ENCODE results near the gene TSEN54.
"Not testable (repeated sequence)": the region's sequence is repeated elsewhere in the genome, so short reads cannot be mapped to it uniquely, and the experiment has no call there.

TSEN54 gene

DNA sequence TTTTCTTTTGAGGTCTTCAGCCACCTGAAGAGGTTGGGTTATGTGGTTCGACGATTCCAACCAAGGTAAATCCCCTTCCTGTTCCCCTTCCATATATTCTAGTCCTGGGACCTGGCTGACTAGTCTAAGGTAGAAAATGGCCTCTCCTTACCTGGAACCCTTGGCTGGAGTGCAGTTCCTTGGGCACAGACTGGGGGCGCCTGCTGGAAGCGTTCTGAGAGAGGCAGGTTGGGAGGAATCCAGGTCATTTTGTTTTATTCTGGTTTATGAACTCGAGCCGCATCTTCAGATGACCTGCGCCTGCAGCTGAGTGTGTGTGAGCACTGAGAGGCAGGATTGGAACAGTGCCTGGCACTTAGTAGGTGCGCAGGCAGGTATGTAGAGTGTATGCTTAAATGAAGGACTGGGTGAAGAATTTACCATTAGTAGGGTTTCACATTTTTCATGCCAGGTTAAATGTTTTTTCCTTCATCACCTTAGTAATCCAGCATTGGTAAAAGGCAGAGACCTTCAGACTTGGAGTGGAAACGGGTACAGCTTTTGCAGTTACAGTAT, 2.7 kb downstream of the TSEN54 start:
- DNase-seq = no peak

- not testable (repeated sequence) for DNase-seq
These were observed 4.1 kb downstream of the TSEN54 start for GRCh38 chr17:75520413-75520812.

GRCh38 chr17:75521290-75521689, 5.0 kb downstream of the TSEN54 start:
- DNase-seq = no peak

GRCh38 chr17:75521951-75522727, 5.8 kb downstream of the TSEN54 start:
- no peak for DNase-seq

GRCh38 chr17:75523647-75524046, 7.3 kb downstream of the TSEN54 start:
- no peak for DNase-seq

- DNase-seq = no peak
These were observed 8.1 kb downstream of the TSEN54 start for GRCh38 chr17:75524269-75524969.

DNA sequence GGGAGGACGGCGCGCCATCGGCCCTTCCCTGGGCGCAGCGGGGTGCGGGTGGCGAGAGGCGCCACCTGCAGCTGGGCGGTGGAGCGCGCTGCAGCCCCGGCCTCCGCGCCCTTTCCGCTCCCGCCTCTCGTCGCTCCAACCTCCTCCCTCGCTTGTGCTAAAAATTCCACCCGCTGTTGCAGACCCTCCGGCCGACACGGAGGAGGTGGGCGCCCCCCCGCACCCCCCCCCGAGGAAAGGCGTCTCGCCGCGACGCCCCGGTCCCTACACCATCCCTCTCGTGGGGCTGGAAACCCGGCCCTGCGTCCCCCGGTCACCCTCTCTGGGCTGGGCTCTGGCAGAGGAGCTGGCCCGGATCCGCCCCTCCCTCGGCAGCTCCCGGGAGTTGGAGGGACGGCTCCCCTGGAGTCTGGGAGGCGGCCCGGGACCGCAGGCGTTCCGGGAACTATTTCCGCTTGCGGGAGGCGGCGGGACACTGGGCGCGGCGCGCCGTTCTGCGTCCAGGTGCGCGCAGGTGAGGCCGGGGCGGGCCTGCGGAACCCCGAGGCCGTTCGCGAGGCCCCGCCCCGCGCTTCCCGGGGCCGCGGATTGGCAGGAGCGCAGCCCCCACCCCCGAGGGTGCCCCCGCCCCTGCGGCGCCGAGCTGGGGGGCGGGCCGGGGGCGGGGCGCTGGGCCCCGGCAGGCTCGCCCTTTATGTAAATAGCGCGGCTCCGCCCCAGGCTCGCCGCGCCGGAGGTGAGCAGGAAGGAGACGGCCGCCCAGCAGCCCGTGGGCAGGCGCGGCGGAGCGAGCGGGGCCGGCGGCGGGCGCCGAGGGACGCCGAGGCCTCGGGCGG, 8.9 kb downstream of the TSEN54 start, which contains the start of gene LLGL2:
Gene LLGL2 (plus strand): TSS at position 728 of the 836 bp plus-strand sequence. CDS start 17,730 bp downstream, outside the sequence.
- peak; percentile 99 for DNase-seq

- DNase-seq = peak; percentile 50
These were observed 9.7 kb downstream of the TSEN54 start for GRCh38 chr17:75525806-75526554.

- DNase-seq = no peak
These were observed 10.4 kb downstream of the TSEN54 start for GRCh38 chr17:75526555-75527270.

- DNase-seq = no peak
These were observed 14.8 kb downstream of the TSEN54 start for GRCh38 chr17:75530837-75531720.

DNA sequence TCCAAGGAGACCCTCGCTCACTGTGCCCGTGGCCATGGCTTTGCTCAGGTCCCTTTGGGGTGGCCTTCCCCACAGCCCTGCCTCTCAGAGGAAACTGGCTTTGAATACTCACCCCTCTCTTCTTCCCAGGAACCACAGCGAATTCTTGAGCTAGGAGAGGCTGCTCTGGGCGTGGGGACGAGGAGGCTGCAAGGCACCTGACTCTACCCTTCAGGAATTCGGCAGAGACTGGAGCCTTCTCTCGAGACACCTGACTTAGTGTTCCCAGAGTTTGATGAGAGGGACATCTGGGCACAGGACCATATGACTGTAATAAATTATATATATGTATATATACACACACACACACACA, 15.4 kb downstream of the TSEN54 start:
- no peak for DNase-seq

GRCh38 chr17:75535119-75535537, 18.8 kb downstream of the TSEN54 start:
- no peak for DNase-seq

DNA sequence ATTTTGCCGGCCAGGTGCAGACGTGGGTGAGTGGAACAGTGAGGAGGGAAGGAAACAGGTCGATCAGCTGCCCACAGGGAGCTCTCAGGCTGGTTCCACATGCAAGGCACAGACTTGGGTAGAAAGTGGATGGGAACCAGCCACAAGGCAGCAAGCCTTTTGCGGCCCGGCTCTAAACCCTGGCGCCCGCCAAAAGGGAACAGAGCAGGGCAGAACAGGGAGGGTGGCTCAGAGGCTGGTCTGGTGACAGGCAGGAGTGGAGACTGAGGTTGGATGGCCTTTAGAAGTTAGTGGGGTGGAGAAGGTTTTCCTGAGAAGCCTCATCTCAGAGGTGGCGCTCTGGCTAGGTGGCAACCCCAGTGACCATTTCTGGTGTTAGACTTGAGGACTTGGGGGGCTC, 19.5 kb downstream of the TSEN54 start:
- no peak for DNase-seq

DNA sequence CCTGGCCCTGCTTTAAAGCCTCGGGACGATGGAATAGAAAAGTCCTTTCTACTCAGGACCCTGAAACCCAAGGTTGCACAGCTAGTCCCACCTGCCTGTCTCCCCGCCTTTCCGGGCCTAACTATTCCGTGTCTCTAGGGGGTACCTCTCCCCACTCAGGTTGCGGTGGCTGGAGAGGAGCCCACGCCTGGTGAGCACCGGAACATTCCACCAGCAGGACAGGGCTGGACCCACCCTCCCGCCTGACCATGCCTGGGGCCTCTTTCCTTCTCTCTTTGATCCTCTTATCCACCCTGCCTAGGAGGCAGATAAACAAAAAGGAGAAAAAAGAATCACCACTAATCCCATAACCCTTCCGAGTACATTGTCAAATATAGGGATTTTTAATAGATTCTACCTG, 20.0 kb downstream of the TSEN54 start:
- no peak for DNase-seq

DNA sequence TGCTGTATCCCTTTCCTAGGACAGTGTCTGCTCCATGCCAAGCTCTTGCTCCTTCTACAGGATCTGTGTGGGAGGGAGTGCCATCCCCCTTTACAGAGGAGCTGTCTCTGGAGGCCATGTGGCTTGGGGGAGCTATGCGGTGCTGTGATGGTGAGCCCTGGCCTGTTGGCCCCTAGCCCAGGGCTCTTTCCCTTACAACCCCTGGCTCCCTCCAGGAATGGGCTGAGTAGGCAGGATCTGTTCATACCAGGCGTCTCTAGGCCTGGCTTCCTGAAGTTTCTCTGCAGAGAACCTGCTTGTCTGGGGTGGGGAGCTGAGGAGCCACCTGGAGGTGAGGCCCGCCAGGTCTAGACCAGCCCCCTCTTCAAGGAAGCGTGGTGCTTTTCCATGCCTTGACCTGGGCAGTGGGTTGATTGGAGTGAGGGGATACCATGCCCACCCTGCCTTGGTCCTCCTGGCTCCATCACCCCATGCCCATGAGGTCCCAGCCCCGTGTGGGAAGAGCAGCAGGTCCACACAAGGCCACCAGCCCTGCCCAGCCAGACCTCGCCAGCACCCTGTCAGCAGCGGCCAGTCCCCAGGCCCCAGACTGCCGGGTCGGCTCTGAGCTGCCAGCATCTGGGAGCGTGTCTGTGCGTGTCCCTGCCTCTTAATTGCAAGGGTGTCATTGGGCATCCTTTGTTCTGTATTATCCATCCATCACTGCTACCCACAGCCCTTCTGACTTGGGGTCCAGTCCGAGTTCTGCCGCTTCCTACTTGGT, 23.8 kb downstream of the TSEN54 start:
- no peak for DNase-seq

DNA sequence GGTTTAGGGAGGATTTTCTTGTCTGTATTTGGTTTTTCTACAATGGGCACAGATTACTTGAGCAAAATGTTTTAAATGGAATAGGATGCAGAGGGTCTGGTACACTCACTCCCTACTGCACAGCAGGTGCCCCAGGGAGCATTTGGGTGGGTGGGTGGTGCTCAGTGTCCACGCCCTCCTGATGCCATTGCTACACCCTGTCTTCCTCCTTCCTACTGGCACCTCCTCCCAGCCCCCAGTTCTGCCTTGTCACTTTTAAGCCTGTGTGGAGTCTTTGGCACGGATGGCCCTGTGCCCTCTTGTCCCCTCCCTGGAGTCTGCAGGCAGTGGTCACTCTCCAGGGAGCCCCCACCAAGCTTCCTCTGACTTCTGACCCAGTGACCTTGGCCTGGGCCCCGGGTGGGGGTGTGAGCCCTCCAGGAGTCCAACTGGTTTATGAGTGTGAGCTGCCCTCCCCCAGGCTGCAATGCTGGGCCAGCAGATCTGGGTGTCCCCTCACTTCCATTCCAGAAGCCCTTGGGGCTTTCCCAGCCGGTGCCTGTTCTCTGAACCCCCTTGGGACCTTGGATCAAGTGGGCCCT, 24.7 kb downstream of the TSEN54 start:
- no peak for DNase-seq

DNA sequence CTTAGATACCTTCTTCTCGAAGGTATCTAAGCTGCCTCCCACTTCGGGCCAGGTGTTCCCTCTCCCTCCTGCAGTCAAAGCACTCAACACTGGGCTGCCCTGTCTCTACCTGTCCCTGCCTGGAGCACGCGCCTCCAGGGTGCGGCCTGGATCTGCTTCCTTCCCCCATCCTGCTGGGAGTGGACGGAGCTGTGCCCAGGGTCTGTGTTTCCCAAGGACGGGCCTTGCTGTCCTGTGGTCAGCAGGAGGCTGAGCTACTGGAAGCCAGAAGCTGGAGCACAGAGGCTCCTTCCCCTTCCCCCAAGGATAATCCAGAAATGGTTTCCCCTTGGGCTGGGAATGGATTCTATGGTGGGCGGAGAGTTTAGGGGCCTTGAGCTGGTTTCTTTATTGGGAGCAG, 25.9 kb downstream of the TSEN54 start:
- DNase-seq = no peak

DNA sequence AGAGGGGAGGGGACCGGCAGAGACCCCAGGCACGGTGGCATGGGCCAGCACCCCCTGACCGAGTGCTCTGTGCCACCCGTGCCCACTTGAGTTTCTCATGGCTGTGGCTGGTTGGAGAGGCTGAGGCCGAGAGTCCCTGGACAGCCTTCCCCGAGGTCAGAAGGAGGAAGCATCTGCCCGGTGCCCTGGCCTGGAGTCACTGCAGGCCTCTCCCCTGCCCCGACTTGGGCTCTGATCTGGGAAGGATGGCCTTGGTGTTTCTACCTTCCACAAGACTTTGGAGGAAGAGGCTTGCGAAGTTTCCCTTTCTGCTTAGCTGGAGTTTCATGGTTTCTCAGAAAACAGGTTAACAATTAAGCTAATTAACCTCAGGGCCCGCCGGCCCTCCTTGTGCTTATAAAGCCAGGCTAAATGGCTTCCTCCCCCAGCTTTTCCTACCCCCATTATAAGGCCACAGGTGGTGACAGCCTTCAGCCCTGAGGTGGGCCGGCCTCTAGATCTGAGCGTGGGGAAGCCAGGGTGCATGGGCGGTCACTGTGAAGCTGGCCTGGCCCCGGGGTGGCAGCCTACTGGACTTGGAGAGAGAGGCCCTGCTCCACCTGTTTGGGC, 26.5 kb downstream of the TSEN54 start:
- DNase-seq = no peak

DNA sequence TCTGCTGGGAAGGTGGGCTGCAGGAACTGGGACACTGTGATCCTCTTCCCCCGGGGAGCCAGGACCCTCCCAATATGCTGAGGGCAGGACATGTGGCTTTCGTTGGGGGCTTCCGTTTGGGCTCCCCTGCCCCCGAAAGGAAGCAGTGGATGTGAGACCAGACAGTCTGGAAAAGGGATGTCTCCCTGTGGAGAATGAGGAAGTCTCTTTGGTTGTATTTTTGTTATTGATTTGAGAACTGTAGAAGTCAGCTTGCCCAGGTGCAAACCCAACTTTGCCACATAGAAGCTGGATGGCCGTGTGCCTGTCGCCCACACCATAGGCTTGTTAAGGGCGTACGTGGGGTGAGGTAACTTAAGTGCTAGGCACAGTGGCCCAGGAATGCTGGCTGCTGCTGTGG, 27.9 kb downstream of the TSEN54 start:
- no peak for DNase-seq

Measured in NCI-H774 (cell line).